Tibial artery (tissue), 4 donors: Measurements from ENCODE around the gene FASN.

Source experiments
- DNase-seq, 2 donors: peaks; one replicate each; pipeline ENCODE4 v3.0.0-alpha.2; 2019
- H3K27ac ChIP-seq, 2 donors: fragments of 200-600 bp; sonication (generic) in 1 of 2; 1 replicate in 1 of 2; 2 replicates in 1 of 2; pipeline ENCODE4 v1.5.1; 2018 to 2019; ENCODE audit warnings: mild to moderate bottlenecking in 1 of 2
- H3K27me3 ChIP-seq, 2 donors: fragments of 200-600 bp; sonication (generic) in 1 of 2; one replicate each; pipeline versions ENCODE4 v1.5.1 to v1.6.0; 2016 to 2019
- H3K36me3 ChIP-seq, 3 donors: fragments of 200-600 bp; sonication (generic) in 2 of 3; one replicate each; pipeline ENCODE4 v1.5.1; 2016 to 2019; ENCODE audit warnings: mild to moderate bottlenecking in 2 of 3
- H3K4me1 ChIP-seq, 4 donors: fragments of 200-600 bp; sonication (generic) in 2 of 4; 1 replicate in 3 of 4; 2 replicates in 1 of 4; pipeline ENCODE4 v1.5.1; 2016 to 2019
- H3K4me3 ChIP-seq, 2 donors: fragments of 200-600 bp; sonication (generic) in 1 of 2; 1 replicate in 1 of 2; 2 replicates in 1 of 2; pipeline ENCODE4 v1.5.1; 2018 to 2019; ENCODE audit warnings: mild to moderate bottlenecking in 2 of 2
- H3K9me3 ChIP-seq, 3 donors: fragments of 200-600 bp; sonication (generic) in 1 of 3; one replicate each; pipeline ENCODE4 v1.5.1; 2016 to 2019
- intact Hi-C: fragments of 100-400 bp; cut with DNase I; formaldehyde crosslinking; loops from one replicate; pipeline ENCODE4 v1.15.0; 2023; ENCODE audit warnings: low total_unique reads
- TF ChIP-seq, protein P1 (sequence below), 2 experiments: fragments of 200-600 bp in 1 of 2; fragments of 450-650 bp in 1 of 2; IDR thresholded peaks; one replicate each; pipeline ENCODE4 v1.5.1; 2017 to 2019; ENCODE audit warnings: antibody characterized with exemption in 2 of 2, mild to moderate bottlenecking in 1 of 2, moderate library complexity in 1 of 2

The FASN gene

DNA sequence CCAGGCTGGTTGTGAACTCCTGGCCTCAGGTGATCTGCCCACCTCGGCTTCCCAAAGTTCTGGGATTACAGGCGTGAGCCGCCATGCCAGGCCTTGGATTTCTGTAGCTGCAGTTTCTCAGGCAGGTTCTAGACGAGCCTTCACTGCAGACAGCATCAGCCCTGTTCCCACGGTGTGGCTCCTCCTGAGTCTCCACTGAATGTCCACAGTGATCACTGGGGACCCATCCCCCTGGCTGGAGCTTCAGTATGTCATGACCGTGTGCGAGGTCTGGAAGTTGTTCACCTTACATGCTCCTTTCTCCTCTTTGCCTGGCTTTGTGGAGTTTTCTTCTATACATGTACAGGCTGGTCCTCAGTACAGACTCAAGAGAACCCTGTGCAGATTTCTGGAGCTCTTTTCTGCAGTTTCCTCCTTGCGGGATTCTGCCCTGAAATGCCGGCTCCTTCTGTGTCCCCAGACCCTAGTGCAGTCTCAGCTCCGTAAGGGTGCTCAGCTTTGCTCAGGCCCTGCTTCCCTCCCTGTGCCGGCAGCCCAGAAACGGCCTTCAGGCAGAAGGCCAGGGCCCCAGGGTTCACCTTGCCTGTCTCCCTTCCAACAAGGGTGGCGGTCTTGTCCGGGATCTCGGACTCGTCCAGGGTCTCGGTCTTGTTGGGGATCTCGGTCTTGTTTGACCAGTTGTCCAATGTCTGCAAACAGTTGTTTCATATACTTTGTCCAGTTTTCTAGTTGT lies 14.3 kb upstream of the FASN start:
- H3K27me3 ChIP-seq = no peaks in the 10 kb centered on the region
- TF ChIP-seq, protein P1, sequence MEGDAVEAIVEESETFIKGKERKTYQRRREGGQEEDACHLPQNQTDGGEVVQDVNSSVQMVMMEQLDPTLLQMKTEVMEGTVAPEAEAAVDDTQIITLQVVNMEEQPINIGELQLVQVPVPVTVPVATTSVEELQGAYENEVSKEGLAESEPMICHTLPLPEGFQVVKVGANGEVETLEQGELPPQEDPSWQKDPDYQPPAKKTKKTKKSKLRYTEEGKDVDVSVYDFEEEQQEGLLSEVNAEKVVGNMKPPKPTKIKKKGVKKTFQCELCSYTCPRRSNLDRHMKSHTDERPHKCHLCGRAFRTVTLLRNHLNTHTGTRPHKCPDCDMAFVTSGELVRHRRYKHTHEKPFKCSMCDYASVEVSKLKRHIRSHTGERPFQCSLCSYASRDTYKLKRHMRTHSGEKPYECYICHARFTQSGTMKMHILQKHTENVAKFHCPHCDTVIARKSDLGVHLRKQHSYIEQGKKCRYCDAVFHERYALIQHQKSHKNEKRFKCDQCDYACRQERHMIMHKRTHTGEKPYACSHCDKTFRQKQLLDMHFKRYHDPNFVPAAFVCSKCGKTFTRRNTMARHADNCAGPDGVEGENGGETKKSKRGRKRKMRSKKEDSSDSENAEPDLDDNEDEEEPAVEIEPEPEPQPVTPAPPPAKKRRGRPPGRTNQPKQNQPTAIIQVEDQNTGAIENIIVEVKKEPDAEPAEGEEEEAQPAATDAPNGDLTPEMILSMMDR (IDR thresholded peaks at IDR 0.05) = no peak
- H3K9me3 ChIP-seq = no peaks in the 10 kb centered on the region
- peaks cover 0 to 8% (median under 1%) of the 10 kb centered on the region in 4 donors for H3K4me1 ChIP-seq
- no peak for DNase-seq
- no peak overlapping the region for H3K4me3 ChIP-seq
- H3K27ac ChIP-seq = no peak overlapping the region
- intact Hi-C loops = no loop called here
- peaks cover 3 to 30% (median 18%) of the 10 kb centered on the region in 3 donors for H3K36me3 ChIP-seq

- TF ChIP-seq, protein P1 (IDR thresholded peaks at IDR 0.05) = no peak
- peaks cover 0 to 25% (median 18%) of the 10 kb centered on the region in 4 donors for H3K4me1 ChIP-seq
- DNase-seq = no peak
Observed at GRCh38 chr17:82110298-82110697, 12.3 kb upstream of the FASN start.

DNA sequence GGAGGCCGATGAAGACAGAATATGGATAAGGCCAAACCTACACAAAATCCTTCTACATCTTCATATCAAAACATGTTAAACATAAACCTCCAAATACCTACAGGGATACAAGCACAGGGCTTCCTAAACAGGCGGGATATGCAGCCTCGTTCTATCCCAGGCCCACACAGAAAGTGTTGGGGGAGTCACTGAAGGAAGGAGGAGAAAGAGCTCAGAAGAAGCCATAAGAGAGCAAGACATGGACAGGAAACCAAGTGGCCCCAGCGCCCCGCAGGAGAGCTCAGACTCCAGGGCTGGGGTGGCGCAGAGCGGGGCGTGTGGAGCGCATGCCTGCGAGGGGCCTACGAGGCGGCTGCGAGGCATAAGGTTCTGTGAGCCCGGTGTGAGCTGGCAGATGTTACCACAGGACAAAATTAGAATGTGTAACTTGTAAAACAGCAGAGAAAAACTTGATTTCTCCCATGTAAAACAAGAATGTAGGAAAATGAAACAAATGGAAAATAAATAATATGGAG lies 11.0 kb upstream of the FASN start:
- TF ChIP-seq, protein P1 (IDR thresholded peaks at IDR 0.05) = no peak
- Histone ChIP-seq H3K9me3 (no peaks in the 10 kb centered on the region), H3K4me3 (no peak overlapping the region), H3K27me3 (no peaks in the 10 kb centered on the region), H3K27ac (no peak overlapping the region), H3K36me3 (peaks cover 3 to 21% (median 10%) of the 10 kb centered on the region in 3 donors), H3K4me1 (peaks cover 0 to 34% (median 22%) of the 10 kb centered on the region in 4 donors)
- DNase-seq = no peak
- intact Hi-C loops = no loop called here

More at GRCh38 chr17:82110298-82110697, 12.3 kb upstream of the FASN start:
- intact Hi-C loops = no loop called here
- Histone ChIP-seq H3K36me3 (peaks cover 3 to 30% (median 18%) of the 10 kb centered on the region in 3 donors), H3K27me3 (no peaks in the 10 kb centered on the region), H3K27ac (no peak overlapping the region), H3K9me3 (no peaks in the 10 kb centered on the region), H3K4me3 (no peak overlapping the region)

- intact Hi-C loops = no loop called here
- Histone ChIP-seq H3K27me3 (no peaks in the 10 kb centered on the region), H3K27ac (no peak overlapping the region), H3K4me3 (no peak overlapping the region), H3K4me1 (peaks cover 0 to 39% (median 27%) of the 10 kb centered on the region in 4 donors), H3K9me3 (no peaks in the 10 kb centered on the region), H3K36me3 (peaks cover 3 to 16% (median 5%) of the 10 kb centered on the region in 3 donors)
- no peak for DNase-seq
- TF ChIP-seq, protein P1 (IDR thresholded peaks at IDR 0.05) = no peak
Observed at GRCh38 chr17:82108496-82108945, 10.5 kb upstream of the FASN start.

GRCh38 chr17:82108038-82108437 lies 10.0 kb upstream of the FASN start:
- Histone ChIP-seq H3K4me1 (peaks cover 0 to 44% (median 27%) of the 10 kb centered on the region in 4 donors), H3K36me3 (peaks cover 0 to 11% (median 0%) of the 10 kb centered on the region in 3 donors), H3K4me3 (no peak overlapping the region), H3K27ac (no peak overlapping the region), H3K9me3 (no peaks in the 10 kb centered on the region), H3K27me3 (no peaks in the 10 kb centered on the region)
- DNase-seq = no peak
- TF ChIP-seq, protein P1 (IDR thresholded peaks at IDR 0.05) = no peak
- intact Hi-C loops = no loop called here
